ENCODE data around the gene ZC3H7B. TPM values are rescaled to one million over a fixed set of nuclear protein-coding genes. Genes with fewer than 3 reads are reported as not detected.

The ZC3H7B gene
- total and polyA plus RNA-seq, 2 donors (not counting 3 experiments of a cell fraction or from before 2014, with no cell fraction given), result 66.8 to 95.9 TPM

GRCh38 chr22:41338614-41339212, 37.4 kb downstream of the ZC3H7B start:
- Histone ChIP-seq H3K4me3 (replicated peaks in 1 of 3; ENCODE audit: insufficient read depth in 1 of 3, low read depth in 1 of 3, low read length in 3 of 3) (no peak overlapping the region), H3K4me1 (ENCODE audit: control insufficient read depth, extremely low read depth, insufficient read depth, low read length) (peaks cover 13% of the 10 kb centered on the region), H3K9me1 (replicated peaks; ENCODE audit: control insufficient read depth, extremely low read depth, insufficient read depth, low read length) (no peaks in the 10 kb centered on the region), H3K4me2 (ENCODE audit: insufficient read depth, low read length) (no peak overlapping the region), H3K27me3 (ENCODE audit: control insufficient read depth in 2 of 2, insufficient read depth in 2 of 2, low read length in 2 of 2) (no peaks in the 10 kb centered on the region), H3K9me3 (replicated peaks; ENCODE audit: control insufficient read depth, insufficient read depth, low read length) (no peaks in the 10 kb centered on the region), H2AFZ (ENCODE audit: low read depth, low read length) (no peak overlapping the region), H3K9ac (replicated peaks; ENCODE audit: extremely low read depth, insufficient read depth, low read length) (no peak overlapping the region), H4K20me1 (replicated peaks; ENCODE audit: control insufficient read depth, extremely low read depth, insufficient read depth, low read length) (no peaks in the 10 kb centered on the region), H3K27ac (ENCODE audit: insufficient read depth, low read depth, low read length) (no peak overlapping the region), H3K36me3 (ENCODE audit: control insufficient read depth in 2 of 2, extremely low read depth in 1 of 2, insufficient read depth in 2 of 2, low read length in 2 of 2) (peaks cover 7 to 55% of the 10 kb centered on the region in 2 experiments), H3K79me2 (ENCODE audit: control insufficient read depth, insufficient read depth, low read length) (no peaks in the 10 kb centered on the region)
- ChIA-PET POLR2A (no interaction called here), CTCF (no interaction called here)
- FAIRE-seq, result no peak
- TF ChIP-seq MAX (IDR thresholded peaks at IDR 0.05; ENCODE audit: insufficient read depth, insufficient read length) (no peak), FOS (IDR thresholded peaks at IDR 0.05; ENCODE audit: borderline replicate concordance, insufficient read depth, low read length) (no peak), POLR2AphosphoS5 (IDR thresholded peaks at IDR 0.05; ENCODE audit: insufficient read depth, low read depth, low read length) (no peak), MYC (IDR thresholded peaks at IDR 0.05; ENCODE audit: low read depth, low read length) (no peak)
- TF ChIP-seq, protein P1, sequence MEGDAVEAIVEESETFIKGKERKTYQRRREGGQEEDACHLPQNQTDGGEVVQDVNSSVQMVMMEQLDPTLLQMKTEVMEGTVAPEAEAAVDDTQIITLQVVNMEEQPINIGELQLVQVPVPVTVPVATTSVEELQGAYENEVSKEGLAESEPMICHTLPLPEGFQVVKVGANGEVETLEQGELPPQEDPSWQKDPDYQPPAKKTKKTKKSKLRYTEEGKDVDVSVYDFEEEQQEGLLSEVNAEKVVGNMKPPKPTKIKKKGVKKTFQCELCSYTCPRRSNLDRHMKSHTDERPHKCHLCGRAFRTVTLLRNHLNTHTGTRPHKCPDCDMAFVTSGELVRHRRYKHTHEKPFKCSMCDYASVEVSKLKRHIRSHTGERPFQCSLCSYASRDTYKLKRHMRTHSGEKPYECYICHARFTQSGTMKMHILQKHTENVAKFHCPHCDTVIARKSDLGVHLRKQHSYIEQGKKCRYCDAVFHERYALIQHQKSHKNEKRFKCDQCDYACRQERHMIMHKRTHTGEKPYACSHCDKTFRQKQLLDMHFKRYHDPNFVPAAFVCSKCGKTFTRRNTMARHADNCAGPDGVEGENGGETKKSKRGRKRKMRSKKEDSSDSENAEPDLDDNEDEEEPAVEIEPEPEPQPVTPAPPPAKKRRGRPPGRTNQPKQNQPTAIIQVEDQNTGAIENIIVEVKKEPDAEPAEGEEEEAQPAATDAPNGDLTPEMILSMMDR (IDR thresholded peaks at IDR 0.05; ENCODE audit: extremely low read depth in 1 of 2, insufficient read depth in 1 of 2, low read depth in 1 of 2, low read length in 2 of 2), result no peak
- intact Hi-C loops (cut with micrococcal nuclease), result no loop called here
- BruUV-seq (replicated peaks), result no TSS peak
- dilution Hi-C loops (cut with MboI; ENCODE audit: extremely low pct_ligation_motif_present, low sequenced_read_pairs), result no loop called here
- DNase-seq (ENCODE audit: low read depth, low spot score), result no peak

All from endothelial cell of umbilical vein (primary cell).